Stimulated activated naive CD8-positive, alpha-beta T cell treated with anti-CD3 and anti-CD28 coated beads, Interleukin-15, Interleukin-2, amounts not matched to agents 100 ng/mL and 50 ng/mL, for 24 hours (primary cell): ENCODE data around the gene HOXA3.

Source experiments
- H3K27ac Mint-ChIP-seq: one replicate; pipeline ENCODE4 v1.8.0; 2021; ENCODE audit warnings: mild to moderate bottlenecking, mixed read lengths
- H3K27me3 Mint-ChIP-seq: one replicate; pipeline ENCODE4 v1.8.0; 2021; ENCODE audit warnings: mixed read lengths
- H3K36me3 Mint-ChIP-seq: one replicate; pipeline ENCODE4 v1.8.0; 2021; ENCODE audit warnings: low read depth, mixed read lengths
- H3K4me1 Mint-ChIP-seq: one replicate; pipeline ENCODE4 v1.8.0; 2021; ENCODE audit warnings: low read depth, mixed read lengths
- H3K4me3 Mint-ChIP-seq: one replicate; pipeline ENCODE4 v1.8.0; 2021; ENCODE audit warnings: mild to moderate bottlenecking, mixed read lengths
- H3K9me3 Mint-ChIP-seq: one replicate; pipeline ENCODE4 v1.8.0; 2021; ENCODE audit warnings: mixed read lengths

The HOXA3 gene

DNA sequence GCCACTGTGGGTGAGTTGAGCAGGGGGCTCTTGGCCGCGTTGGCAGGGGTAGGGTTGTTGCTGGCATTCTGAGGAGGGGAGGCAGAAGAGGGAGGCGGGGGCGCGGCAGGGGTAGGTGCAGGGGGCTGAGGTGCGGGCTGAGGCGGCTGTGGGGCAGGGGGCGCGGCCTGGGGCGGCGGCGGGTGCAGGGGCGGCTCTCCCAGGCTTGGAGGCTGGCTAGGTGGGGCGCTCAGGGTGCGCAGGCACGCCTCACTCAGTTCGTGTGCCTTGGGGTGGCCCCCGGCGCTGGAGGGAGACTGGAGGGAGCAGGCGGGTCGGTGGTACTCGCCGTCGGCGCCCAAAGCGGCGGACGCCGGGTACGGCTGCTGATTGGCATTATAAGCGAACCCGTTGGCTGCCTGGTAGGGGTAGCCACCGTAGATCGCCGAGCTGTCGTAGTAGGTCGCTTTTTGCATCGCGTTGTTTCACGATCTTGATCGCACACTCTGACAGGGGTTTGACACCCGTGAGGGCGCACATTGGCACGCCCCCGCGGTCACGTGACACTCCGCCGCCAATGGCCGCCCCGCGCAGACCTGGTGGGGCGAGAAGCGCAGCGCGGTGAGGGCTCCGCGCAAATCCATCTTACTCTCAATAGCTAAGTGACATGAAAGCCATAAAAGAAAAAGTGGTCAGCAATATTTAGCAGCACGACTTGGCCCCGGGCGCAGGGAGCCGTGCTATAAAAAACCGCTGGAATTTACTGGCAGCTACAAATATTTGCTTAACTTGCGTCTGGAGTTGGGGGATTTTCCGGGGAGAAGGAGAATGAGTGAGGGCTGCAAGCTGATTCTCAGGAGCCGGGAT lies 42.0 kb downstream of the HOXA3 start:
- Mint-ChIP-seq H3K9me3 (no peaks in the 10 kb centered on the region), H3K27ac (no peak overlapping the region), H3K4me3 (no peak overlapping the region), H3K27me3 (peaks cover 4% of the 10 kb centered on the region), H3K36me3 (no peaks in the 10 kb centered on the region), H3K4me1 (no peaks in the 10 kb centered on the region)

DNA sequence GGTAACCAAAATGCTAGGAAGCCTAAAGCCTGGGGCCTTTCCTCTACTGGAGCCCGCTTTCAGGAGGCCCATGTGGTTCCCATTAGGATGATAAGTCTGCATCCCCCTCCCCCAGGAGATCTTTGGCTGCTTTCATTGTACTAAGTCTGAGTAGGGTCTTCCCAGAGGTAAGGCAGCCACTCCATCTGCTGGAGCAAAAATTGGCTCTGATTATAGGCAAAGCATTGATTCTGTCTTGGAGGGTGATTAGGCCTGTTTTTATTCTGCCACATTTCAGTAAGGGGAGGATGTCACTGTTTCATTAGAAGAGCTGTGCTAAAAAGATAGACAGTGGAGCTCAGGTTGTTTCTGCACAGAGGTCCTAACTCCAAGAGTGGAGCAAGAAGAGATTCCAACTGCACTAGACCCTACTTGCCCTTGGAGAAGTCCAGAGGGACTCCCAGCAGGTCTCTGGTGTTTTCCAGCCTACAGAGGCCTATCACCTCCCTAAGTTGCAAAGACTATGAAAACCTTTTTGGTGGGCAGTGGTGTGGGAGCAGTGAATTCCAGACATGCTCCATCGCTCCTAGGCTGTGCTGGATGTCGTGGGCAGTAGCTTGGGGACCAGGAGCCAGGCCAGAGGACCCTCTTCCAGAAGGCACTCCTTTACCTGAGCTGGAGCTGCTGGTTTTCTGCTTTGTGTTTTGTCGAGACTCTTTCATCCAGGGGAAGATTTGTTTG lies 42.8 kb downstream of the HOXA3 start:
- Mint-ChIP-seq H3K4me3 (no peak overlapping the region), H3K9me3 (no peaks in the 10 kb centered on the region), H3K27ac (no peak overlapping the region), H3K36me3 (no peaks in the 10 kb centered on the region), H3K4me1 (no peaks in the 10 kb centered on the region), H3K27me3 (peaks cover 12% of the 10 kb centered on the region)

DNA sequence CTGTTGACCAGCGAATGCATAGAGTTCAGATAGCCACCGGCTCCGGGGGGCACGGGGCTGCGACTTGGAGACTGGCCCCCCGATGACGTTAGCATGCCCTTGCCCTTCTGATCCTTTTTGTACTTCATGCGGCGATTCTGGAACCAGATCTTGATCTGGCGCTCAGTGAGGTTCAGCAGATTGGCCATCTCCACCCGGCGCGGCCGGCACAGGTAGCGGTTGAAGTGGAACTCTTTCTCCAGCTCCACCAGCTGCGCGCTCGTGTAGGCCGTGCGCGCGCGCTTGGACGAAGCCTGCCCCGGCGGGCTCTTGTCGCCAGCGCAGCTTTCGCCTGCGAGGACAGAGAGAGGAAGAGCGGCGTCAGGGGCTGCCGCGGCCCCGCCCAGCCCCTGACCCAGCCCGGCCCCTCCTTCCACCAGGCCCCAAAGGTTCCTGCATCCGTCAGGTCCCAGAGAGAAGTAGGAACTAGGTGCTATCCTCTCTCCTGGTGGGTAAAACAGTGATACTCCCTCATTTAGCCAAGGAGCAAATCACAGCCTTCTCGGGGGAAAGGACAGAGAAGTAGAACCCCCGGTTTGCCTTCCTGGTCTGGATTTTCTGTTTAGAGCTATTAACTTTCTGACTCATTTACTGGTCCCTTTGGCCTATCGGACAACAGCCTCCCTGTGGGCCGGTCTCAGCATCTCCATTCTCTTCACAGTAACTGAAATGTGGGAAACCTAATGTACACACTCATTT lies 43.8 kb downstream of the HOXA3 start:
- H3K9me3 Mint-ChIP-seq: no peaks in the 10 kb centered on the region
- no peak overlapping the region for H3K27ac Mint-ChIP-seq
- peaks cover 4% of the 10 kb centered on the region for H3K36me3 Mint-ChIP-seq
- no peaks in the 10 kb centered on the region for H3K4me1 Mint-ChIP-seq
- H3K27me3 Mint-ChIP-seq: peaks cover 22% of the 10 kb centered on the region
- H3K4me3 Mint-ChIP-seq: no peak overlapping the region

DNA sequence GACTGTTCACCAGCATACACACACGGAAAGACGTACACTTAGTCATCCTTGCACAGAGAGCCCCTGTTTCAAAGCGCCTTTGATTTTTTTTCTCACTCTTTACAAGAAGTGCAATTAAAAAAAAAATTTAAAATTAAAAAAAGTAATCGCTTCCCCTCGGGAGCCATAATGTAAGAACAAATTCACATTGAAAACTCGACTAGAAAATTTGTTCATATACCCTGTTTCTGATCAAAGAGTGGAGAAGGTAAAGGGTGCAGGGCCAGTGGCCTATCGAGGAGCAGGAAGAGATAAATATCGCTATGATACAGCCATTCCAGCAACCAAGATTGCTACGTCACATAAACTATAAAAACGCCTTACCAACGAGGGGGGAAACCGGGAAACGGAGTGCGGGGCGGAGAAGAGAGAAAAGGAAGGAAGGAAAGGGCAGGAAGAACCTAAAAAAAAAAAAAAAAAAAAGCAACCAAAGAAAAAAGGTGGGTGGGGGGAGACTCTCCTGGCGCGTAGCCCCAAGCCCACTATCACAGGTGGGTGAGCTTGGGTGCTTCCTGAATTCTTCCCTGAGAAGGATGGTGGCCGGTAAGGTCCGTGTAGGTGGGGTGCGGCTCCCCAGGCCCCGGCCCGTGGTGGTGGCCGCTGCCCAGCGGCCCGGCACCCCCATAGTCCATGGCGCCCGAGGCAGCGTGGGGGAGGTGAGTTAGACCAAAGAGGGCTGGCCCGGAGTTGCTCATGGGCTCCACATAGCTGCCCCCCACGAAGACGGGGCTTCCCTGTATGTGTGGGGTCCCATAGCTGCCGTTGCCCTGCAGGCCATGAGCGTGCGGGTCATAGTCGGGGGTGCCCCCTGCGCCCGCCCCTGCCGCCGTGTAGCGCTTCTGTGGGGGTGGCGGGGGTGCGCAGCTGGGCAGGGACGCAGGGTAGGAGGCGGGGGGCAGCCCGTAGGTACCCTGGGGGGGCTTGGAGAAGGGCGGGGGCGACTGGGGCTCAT lies 44.7 kb downstream of the HOXA3 start:
- H3K36me3 Mint-ChIP-seq: peaks cover 4% of the 10 kb centered on the region
- H3K27ac Mint-ChIP-seq: no peak overlapping the region
- no peak overlapping the region for H3K4me3 Mint-ChIP-seq
- H3K4me1 Mint-ChIP-seq: peaks cover 6% of the 10 kb centered on the region
- H3K9me3 Mint-ChIP-seq: no peaks in the 10 kb centered on the region
- peaks cover 31% of the 10 kb centered on the region for H3K27me3 Mint-ChIP-seq

DNA sequence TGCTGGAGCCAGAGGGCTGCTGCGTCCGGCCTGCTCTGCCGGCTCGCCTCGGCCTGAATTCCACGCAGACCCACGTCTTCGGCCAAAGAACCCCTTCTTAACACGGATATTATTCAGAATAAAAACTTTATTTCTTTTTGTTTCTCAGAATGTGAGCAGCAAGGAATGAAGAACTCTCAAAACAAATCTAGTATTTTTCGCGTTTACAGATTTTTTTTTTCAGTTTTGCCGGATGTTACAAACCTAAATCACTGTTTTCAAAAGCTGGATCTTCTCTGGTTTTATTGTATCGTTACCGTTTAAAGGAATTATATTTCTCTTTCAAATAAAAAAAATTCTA lies 45.5 kb downstream of the HOXA3 start:
- Mint-ChIP-seq H3K36me3 (peaks cover 4% of the 10 kb centered on the region), H3K27ac (no peak overlapping the region), H3K9me3 (no peaks in the 10 kb centered on the region), H3K4me1 (peaks cover 11% of the 10 kb centered on the region), H3K4me3 (no peak overlapping the region), H3K27me3 (peaks cover 37% of the 10 kb centered on the region)

DNA sequence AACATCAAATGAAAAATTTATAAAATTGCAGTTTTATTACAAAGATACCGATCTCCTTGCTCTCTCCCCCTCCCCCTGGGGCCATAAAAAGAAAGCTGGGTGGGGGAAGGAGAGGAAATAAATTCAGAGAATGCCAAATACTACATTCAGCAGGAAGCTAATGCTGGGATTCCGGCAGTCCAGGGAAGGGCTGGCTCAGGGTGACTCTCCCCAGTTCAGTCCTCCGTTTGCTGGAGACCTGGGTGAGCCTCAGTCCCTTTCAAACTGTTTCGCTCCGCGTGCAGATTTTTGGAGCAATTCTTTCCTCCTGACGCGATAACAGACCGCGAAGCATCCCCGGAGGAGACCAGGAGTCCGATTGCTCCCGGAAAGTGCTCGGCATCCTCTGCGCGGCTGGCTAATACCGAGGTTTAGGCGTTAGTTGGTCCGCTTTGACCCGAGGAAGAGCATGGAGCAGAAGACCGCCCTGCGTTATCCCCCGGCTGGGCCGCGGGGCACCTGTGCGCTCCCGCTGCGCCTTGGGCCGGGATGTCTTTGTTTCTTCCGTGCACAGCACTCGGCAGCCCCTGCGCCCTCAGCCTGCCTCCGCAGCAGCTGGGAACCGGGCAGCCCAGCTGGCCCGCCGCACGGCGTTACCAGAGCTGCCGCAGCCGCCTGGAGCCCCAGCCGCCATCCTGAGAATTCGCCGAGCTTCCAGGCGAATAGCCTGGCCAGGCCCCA lies 46.0 kb downstream of the HOXA3 start:
- Mint-ChIP-seq H3K36me3 (peaks cover 4% of the 10 kb centered on the region), H3K9me3 (no peaks in the 10 kb centered on the region), H3K4me1 (peaks cover 14% of the 10 kb centered on the region), H3K27me3 (peaks cover 43% of the 10 kb centered on the region), H3K4me3 (no peak overlapping the region), H3K27ac (no peak overlapping the region)

DNA sequence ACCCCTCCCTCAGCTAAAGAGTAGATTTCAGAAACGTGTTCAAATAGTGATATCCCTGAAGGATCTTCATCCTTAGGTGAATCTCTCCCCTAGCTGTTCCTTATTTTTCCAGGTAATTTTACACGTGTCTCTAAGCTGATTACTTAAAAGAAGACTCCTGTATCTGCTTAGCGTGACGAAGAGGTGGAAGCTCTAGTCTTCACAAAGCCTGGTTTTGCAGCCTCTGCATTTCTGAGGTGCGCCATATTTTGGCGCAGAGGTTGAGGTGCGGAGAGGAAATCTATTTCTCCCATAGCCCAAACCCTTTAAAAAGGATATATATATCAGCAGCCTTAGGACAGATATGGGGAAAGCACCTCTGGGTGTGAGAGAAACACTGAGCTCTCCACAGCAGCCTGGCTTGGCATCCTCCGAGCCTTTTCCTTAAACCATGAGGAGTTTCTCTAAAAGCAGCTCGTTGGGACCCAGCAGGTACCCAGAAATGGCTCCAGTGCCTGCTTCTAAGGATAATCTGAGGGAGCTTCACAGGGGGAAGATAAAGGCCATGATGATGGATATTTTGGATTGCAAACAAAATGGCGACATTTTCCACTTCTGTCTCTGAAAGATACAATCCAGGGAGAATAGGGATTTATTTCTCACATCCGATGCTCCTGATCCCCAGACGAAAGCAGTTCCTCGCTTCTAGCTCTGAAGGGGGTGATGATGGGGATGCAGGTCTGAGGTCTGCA lies 46.9 kb downstream of the HOXA3 start:
- H3K4me3 Mint-ChIP-seq: no peak overlapping the region
- H3K27ac Mint-ChIP-seq: no peak overlapping the region
- H3K4me1 Mint-ChIP-seq: peaks cover 14% of the 10 kb centered on the region
- H3K36me3 Mint-ChIP-seq: peaks cover 7% of the 10 kb centered on the region
- no peaks in the 10 kb centered on the region for H3K9me3 Mint-ChIP-seq
- peaks cover 51% of the 10 kb centered on the region for H3K27me3 Mint-ChIP-seq

DNA sequence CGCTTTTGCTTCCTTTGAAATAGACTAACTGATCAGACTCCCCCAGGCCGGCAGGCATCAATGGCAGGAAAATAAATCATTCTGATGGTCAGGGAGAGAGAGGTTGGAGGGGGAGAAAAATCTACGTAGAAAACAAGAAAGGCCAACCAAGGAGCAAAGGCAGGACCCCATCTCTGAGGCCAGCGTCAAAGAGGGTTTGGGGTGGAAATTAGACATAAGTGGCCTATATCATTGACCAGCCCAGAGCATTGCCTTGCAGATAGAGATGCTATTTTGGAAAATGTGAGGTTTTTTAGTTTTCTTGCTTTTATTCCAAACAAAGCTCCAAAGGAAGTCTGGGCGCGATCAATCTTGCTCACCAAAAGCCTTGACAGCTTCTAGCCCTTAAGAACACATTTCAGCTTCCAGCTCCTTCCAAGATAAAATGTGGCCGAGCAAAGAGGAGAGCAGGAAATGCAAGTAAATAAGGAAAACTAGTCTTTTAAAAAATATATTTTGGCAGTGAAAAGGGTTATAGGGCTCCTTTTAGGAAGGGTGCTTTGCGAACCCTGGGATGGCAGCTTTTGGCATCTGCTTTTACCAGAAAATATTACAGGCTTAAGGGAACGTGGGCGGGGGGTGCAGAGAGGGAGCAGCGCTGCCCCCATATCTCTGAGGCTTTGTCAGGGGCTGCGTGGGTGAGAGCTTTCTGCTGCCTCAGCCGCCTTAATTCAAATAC lies 47.9 kb downstream of the HOXA3 start:
- Mint-ChIP-seq H3K9me3 (no peaks in the 10 kb centered on the region), H3K27me3 (peaks cover 61% of the 10 kb centered on the region), H3K27ac (no peak overlapping the region), H3K4me3 (no peak overlapping the region), H3K36me3 (peaks cover 10% of the 10 kb centered on the region), H3K4me1 (peaks cover 14% of the 10 kb centered on the region)

DNA sequence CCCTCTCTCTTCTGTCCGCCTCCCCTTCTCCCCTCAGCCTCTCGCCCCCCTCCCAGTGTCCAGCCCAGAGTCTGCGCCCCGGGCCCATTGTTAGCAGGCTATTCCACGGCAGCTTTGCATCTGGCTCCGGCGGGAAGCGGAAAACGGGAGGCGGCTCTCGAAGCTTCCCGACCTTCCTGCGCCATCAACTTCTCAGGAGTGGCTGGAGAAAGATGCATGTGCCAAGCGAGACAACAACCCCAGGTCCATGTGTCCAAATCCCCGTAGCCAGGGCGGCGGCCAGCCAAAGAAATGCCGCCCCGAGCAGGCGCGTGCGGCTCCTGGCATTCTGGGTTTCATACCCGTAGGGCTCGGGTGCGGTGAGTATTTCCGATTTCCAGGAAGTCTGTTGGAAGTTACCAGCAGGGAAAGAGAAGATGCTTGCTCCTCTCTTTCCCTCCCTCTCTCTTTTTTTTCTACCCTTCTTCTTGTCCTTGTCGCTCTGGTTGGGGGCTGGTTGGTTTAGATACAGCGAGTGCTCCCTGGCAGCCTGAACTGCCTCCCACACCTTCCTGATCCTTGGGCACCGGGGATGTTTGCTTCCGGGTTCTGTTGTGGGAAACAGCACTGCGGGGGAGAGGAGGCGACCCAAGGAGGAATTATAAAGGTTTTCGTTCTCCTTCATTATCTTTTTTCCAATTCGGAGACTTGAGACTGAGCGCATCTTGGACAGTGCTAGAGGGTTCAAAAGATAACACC lies 48.7 kb downstream of the HOXA3 start:
- H3K4me3 Mint-ChIP-seq: peak overlapping the region; percentile 37
- peaks cover 15% of the 10 kb centered on the region for H3K4me1 Mint-ChIP-seq

DNA sequence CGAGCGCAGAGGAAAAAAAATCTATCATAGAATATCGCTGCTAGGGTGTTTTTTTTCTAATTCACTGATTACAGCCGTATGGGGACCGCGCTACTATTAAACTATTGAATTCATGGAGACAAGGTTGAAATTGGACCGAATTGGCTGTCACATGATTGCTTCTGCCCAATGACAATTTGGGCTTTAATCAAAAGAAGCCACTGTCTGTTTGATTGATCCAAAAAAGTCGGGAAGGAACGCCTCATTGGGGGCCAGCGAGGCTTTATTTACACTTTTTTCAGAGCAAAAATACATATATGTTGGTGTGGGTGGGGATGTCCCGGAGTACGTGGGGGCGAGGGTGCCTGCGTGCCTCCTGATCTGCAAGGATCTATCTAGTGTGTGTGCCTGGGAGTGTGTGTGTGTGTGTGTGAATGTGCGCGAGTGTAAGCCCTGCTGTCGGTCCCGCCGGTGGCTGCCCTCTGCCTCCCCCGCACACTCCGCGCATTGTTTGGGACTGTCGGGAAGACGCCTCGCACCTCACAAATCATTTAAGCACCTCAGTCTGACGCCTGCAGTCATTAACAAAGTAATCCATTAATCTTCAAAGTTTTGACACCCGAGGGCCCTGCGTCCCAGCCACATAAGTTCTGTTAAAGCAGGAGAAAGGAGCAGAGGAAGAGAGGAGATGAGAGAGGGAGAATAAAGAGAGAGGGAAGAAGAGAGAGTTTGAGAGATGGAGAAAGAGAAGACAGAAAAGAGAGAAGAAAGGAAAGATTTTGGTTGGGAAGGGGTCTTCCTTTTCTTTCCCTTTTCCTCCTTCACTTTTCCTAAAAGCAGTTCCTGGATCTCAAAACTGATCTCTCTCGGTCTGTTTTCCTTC lies 49.6 kb downstream of the HOXA3 start, which contains the start of gene HOXA2:
HOXA2 (minus strand) TSS at position 103 of the 862 bp plus-strand sequence. CDS start 183 bp downstream, outside the sequence.
- peaks cover 10% of the 10 kb centered on the region for H3K36me3 Mint-ChIP-seq
- no peak within 1 kb of the TSS for H3K27ac Mint-ChIP-seq
- peaks cover 76% of the 10 kb centered on the region for H3K27me3 Mint-ChIP-seq
- no peaks in the 10 kb centered on the region for H3K9me3 Mint-ChIP-seq
- peak within 1 kb of the TSS; percentile 40 for H3K4me3 Mint-ChIP-seq
- peaks cover 23% of the 10 kb centered on the region for H3K4me1 Mint-ChIP-seq

More for the DNA sequence above, 48.7 kb downstream of the HOXA3 start:
- Mint-ChIP-seq H3K27me3 (peaks cover 69% of the 10 kb centered on the region), H3K27ac (no peak overlapping the region), H3K36me3 (peaks cover 10% of the 10 kb centered on the region), H3K9me3 (no peaks in the 10 kb centered on the region)

DNA sequence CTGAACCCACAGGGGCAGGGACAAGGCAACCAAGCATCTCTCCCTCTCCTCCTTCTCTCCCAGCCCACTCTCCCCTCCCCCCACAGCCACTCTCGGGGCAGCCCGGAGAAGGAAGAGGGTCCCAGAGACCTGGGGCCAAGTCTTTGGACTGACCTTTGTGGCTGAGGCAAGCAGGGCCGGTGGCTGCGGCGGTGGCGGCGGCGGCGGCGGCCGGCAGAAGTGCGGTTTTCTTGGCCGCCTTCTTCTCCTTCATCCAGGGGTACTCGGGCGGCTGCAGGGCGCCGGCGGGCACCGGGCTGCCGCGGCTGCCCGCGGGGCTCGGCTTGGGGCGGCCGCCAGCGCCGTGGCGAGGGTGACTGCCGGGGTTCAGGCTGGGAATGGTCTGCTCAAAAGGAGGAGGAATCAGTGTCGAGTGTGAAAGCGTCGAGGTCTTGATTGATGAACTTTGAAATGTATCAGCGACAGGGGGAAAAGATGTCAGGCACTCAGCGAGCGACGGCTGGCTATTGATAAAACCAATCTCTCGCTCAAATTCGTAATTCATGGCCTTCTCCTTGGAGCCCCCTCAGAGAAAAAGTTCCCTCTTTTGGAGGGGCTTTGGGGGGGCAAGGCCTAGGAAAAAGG lies 50.3 kb downstream of the HOXA3 start:
- H3K27ac Mint-ChIP-seq: no peak overlapping the region
- peaks cover 10% of the 10 kb centered on the region for H3K36me3 Mint-ChIP-seq
- no peak overlapping the region for H3K4me3 Mint-ChIP-seq
- peaks cover 30% of the 10 kb centered on the region for H3K4me1 Mint-ChIP-seq
- H3K9me3 Mint-ChIP-seq: no peaks in the 10 kb centered on the region
- H3K27me3 Mint-ChIP-seq: peaks cover 84% of the 10 kb centered on the region
